Measurements from ENCODE around the gene TADA2B. TPM values are rescaled to one million over a fixed set of nuclear protein-coding genes. Genes with fewer than 3 reads are reported as not detected.

TADA2B gene
- total and polyA plus RNA-seq, 2 experiments from 2014 or later, result 3.6 to 11.4 TPM

- Histone ChIP-seq H3F3A (replicated peaks; ENCODE audit: low read depth) (0 out of 2 replicates have a peak, but pooled peaks cover 3% of the 10 kb centered on the region), H3K9me2 (ENCODE audit: insufficient read depth) (no peaks in the 10 kb centered on the region), H3K79me2 (replicated peaks; ENCODE audit: insufficient read depth) (peaks cover 39% of the 10 kb centered on the region), H3K36me3 (ENCODE audit: insufficient read depth) (no peaks in the 10 kb centered on the region), H2AFZ (peak overlapping the region; percentile 97), H3K27me3 (ENCODE audit: insufficient read depth) (peaks cover 32% of the 10 kb centered on the region), H3K4me2 (peak overlapping the region; percentile 93), H4K20me1 (replicated peaks; ENCODE audit: insufficient read depth) (peaks cover 31% of the 10 kb centered on the region), H3K4me3 (peak overlapping the region; percentile 83), H3K27ac (ENCODE audit: low read depth) (no peak overlapping the region), H3K4me1 (ENCODE audit: insufficient read depth) (peaks cover 9% of the 10 kb centered on the region; the same call in 1 of the 2 replicates)
- peaks cover 32% of the 10 kb centered on the region for H3K27me3 Mint-ChIP-seq (ENCODE audit: insufficient read depth, low read depth, poor library complexity)
- peak; percentile 88 for ATAC-seq
- no peaks in the 10 kb centered on the region; the same call in 2 of the 3 replicates for H3K36me3 Mint-ChIP-seq (ENCODE audit: low read depth)
- H3K4me3 Mint-ChIP-seq, result peak overlapping the region; percentile 85
- peaks cover 45% of the 10 kb centered on the region for H3K4me1 Mint-ChIP-seq
- H3K27ac Mint-ChIP-seq, result no peak overlapping the region
- DNase-seq (ENCODE audit: low spot score), result peak; percentile 98
- H3K9me3 Mint-ChIP-seq, result no peaks in the 10 kb centered on the region; the same call in 1 of the 3 replicates
- TF ChIP-seq EZH2phosphoT487 (IDR thresholded peaks at IDR 0.05; ENCODE audit: unreplicated experiment) (no peak), JUNB (IDR thresholded peaks at IDR 0.05; ENCODE audit: unreplicated experiment) (no peak), EZH2 (IDR thresholded peaks at IDR 0.05; ENCODE audit: low read depth, unreplicated experiment) (peak; percentile 28), ZNF462 (CRISPR knock-in tag; IDR thresholded peaks at IDR 0.05) (no peak), STAT1 (IDR thresholded peaks at IDR 0.05; ENCODE audit: unreplicated experiment) (no peak), CREB1 (CRISPR knock-in tag; IDR thresholded peaks at IDR 0.05; ENCODE audit: low read depth) (peak; percentile 49; the same call in 1 of the 2 replicates), POLR2AphosphoS5 (IDR thresholded peaks at IDR 0.05; ENCODE audit: low read depth) (no peak), ZNF331 (CRISPR knock-in tag; IDR thresholded peaks at IDR 0.05; ENCODE audit: low read depth) (no peak), ZNF114 (CRISPR knock-in tag; IDR thresholded peaks at IDR 0.05) (no peak), REST (IDR thresholded peaks at IDR 0.05; ENCODE audit: unreplicated experiment) (no peak), NANOG (IDR thresholded peaks at IDR 0.05; ENCODE audit: borderline replicate concordance) (no peak)
- TF ChIP-seq, protein P1, sequence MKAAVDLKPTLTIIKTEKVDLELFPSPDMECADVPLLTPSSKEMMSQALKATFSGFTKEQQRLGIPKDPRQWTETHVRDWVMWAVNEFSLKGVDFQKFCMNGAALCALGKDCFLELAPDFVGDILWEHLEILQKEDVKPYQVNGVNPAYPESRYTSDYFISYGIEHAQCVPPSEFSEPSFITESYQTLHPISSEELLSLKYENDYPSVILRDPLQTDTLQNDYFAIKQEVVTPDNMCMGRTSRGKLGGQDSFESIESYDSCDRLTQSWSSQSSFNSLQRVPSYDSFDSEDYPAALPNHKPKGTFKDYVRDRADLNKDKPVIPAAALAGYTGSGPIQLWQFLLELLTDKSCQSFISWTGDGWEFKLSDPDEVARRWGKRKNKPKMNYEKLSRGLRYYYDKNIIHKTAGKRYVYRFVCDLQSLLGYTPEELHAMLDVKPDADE (IDR thresholded peaks at IDR 0.05), result no peak
- TF ChIP-seq, protein P2, sequence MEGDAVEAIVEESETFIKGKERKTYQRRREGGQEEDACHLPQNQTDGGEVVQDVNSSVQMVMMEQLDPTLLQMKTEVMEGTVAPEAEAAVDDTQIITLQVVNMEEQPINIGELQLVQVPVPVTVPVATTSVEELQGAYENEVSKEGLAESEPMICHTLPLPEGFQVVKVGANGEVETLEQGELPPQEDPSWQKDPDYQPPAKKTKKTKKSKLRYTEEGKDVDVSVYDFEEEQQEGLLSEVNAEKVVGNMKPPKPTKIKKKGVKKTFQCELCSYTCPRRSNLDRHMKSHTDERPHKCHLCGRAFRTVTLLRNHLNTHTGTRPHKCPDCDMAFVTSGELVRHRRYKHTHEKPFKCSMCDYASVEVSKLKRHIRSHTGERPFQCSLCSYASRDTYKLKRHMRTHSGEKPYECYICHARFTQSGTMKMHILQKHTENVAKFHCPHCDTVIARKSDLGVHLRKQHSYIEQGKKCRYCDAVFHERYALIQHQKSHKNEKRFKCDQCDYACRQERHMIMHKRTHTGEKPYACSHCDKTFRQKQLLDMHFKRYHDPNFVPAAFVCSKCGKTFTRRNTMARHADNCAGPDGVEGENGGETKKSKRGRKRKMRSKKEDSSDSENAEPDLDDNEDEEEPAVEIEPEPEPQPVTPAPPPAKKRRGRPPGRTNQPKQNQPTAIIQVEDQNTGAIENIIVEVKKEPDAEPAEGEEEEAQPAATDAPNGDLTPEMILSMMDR (conservative IDR thresholded peaks at IDR 0.05; ENCODE audit: low read depth in 2 of 2), result no peak
Measured at GRCh38 chr4:7042503-7043283, 479 bp upstream of the TADA2B start.

All from GM23338 (cell line).